ENCODE results near the gene IL10RB. TPM values are rescaled to one million over a fixed set of nuclear protein-coding genes. Genes with fewer than 3 reads are reported as not detected.

IL10RB gene
- total and polyA plus RNA-seq, 2 of the 13 experiments (the other 11 are each of a cell fraction or from before 2014, with no cell fraction given): 17.4 to 18.2 TPM

DNA sequence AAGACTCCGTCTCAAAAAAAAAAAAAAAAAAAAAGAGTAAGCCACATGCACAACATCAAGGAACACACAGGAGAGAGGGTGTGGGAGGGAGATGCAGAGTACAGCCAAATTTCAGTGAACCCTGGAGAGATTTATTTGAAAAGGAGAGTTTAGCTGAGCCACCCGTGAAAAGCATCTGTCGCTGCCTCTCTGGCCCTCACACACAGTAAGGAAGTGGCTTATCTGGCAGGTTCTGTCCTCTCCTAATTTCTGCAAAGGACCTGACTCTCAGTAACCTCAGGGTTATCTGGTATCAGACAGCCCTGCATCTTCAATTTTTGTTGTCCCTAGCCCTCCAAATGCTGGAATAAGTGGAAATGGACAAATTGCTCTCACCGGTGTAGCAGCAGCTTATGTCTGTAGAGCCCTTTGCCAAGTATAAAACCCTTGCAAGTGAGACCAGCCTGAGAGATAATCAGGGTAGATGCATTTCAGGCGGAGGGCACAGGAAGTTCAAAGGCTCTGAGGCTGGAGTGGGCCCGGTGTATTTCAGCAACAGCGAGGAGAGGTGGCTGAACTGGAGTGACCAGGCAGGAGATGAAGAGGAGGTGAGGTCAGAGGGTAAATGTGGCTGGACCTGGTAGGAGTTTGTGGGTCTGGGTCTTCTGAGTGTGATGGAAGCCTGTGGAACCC lies 16.7 kb upstream of the IL10RB start:
- FAIRE-seq: no peak
- no TSS peak for BruUV-seq (replicated peaks)
- no peak overlapping the region for H3K27ac ChIP-seq (ENCODE audit: extremely low read length, insufficient read depth, low read length)
- H3K36me3 ChIP-seq (replicated peaks in 1 of 2; ENCODE audit: control insufficient read depth in 1 of 2, insufficient read depth in 2 of 2, low read length in 2 of 2): peaks cover 6 to 76% of the 10 kb centered on the region in 2 experiments
- no peak for ATAC-seq
- H3K27me3 ChIP-seq (ENCODE audit: control insufficient read depth in 1 of 2, insufficient read depth in 2 of 2, low read length in 2 of 2): no peaks in the 10 kb centered on the region
- H3K9ac ChIP-seq (ENCODE audit: insufficient read depth, low read depth, low read length): no peak overlapping the region
- ChIA-PET CTCF (ENCODE audit: low intra/inter-chr PET ratio, low total read pairs) (no interaction called here), POLR2A (no interaction called here)
- in situ Hi-C loops (cut with HindIII; ENCODE audit: extremely low pct_ligation_motif_present, low pct_unique_long_range_greater_than_20kb) (no loop called here), intact Hi-C loops (cut with micrococcal nuclease; ENCODE audit: unreplicated experiment) (no loop called here)
- 93% methylated on average over 7 of the region's 7 CpGs for WGBS (ENCODE audit: low lambda C conversion rate)
- no peaks in the 10 kb centered on the region for H3K79me2 ChIP-seq (ENCODE audit: insufficient read depth, low read length)
- no peaks in the 10 kb centered on the region for H4K20me1 ChIP-seq (ENCODE audit: insufficient read depth, low read length)
- no peak overlapping the region for H3K4me3 ChIP-seq (replicated peaks in 1 of 3; ENCODE audit: insufficient read depth in 1 of 3, low read depth in 2 of 3, low read length in 3 of 3)
- DNase-seq (ENCODE audit: low spot score): no peak
- no peak overlapping the region for H3K4me2 ChIP-seq (ENCODE audit: low read depth, low read length)
- no peak overlapping the region for H2AFZ ChIP-seq (ENCODE audit: low read length)
- TF ChIP-seq POLR2G (IDR thresholded peaks at IDR 0.05; ENCODE audit: low read depth, low read length) (no peak), PRPF4 (IDR thresholded peaks at IDR 0.05; ENCODE audit: low read depth, low read length, poor library complexity, severe bottlenecking) (no peak), ZNF121 (CRISPR knock-in tag; IDR thresholded peaks at IDR 0.05) (no peak), RAD21 (CRISPR knock-in tag; IDR thresholded peaks at IDR 0.05) (no peak), NR2F6 (IDR thresholded peaks at IDR 0.05) (no peak), NR2F6 (CRISPR knock-in tag; IDR thresholded peaks at IDR 0.05) (no peak), ZNF17 (CRISPR knock-in tag; IDR thresholded peaks at IDR 0.05) (no peak), REPIN1 (CRISPR knock-in tag; IDR thresholded peaks at IDR 0.05; ENCODE audit: borderline replicate concordance, low read depth) (no peak), ZNF337 (CRISPR knock-in tag; IDR thresholded peaks at IDR 0.05; ENCODE audit: borderline replicate concordance, low read depth) (no peak), HES4 (CRISPR knock-in tag; IDR thresholded peaks at IDR 0.05; ENCODE audit: borderline replicate concordance) (no peak), ZBTB7B (CRISPR knock-in tag; IDR thresholded peaks at IDR 0.05) (no peak), SRSF1 (optimal IDR thresholded peaks at IDR 0.05; ENCODE audit: low read depth, low read length) (no peak)
- TF ChIP-seq, protein P1, sequence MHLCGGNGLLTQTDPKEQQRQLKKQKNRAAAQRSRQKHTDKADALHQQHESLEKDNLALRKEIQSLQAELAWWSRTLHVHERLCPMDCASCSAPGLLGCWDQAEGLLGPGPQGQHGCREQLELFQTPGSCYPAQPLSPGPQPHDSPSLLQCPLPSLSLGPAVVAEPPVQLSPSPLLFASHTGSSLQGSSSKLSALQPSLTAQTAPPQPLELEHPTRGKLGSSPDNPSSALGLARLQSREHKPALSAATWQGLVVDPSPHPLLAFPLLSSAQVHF (CRISPR knock-in tag; IDR thresholded peaks at IDR 0.05): no peak
- TF ChIP-seq, protein P2, sequence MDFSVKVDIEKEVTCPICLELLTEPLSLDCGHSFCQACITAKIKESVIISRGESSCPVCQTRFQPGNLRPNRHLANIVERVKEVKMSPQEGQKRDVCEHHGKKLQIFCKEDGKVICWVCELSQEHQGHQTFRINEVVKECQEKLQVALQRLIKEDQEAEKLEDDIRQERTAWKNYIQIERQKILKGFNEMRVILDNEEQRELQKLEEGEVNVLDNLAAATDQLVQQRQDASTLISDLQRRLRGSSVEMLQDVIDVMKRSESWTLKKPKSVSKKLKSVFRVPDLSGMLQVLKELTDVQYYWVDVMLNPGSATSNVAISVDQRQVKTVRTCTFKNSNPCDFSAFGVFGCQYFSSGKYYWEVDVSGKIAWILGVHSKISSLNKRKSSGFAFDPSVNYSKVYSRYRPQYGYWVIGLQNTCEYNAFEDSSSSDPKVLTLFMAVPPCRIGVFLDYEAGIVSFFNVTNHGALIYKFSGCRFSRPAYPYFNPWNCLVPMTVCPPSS (IDR thresholded peaks at IDR 0.05): no peak
- TF ChIP-seq, protein P3, sequence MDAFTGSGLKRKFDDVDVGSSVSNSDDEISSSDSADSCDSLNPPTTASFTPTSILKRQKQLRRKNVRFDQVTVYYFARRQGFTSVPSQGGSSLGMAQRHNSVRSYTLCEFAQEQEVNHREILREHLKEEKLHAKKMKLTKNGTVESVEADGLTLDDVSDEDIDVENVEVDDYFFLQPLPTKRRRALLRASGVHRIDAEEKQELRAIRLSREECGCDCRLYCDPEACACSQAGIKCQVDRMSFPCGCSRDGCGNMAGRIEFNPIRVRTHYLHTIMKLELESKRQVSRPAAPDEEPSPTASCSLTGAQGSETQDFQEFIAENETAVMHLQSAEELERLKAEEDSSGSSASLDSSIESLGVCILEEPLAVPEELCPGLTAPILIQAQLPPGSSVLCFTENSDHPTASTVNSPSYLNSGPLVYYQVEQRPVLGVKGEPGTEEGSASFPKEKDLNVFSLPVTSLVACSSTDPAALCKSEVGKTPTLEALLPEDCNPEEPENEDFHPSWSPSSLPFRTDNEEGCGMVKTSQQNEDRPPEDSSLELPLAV (CRISPR knock-in tag; conservative IDR thresholded peaks at IDR 0.05; ENCODE audit: low read depth): no peak
- TF ChIP-seq, protein P4, sequence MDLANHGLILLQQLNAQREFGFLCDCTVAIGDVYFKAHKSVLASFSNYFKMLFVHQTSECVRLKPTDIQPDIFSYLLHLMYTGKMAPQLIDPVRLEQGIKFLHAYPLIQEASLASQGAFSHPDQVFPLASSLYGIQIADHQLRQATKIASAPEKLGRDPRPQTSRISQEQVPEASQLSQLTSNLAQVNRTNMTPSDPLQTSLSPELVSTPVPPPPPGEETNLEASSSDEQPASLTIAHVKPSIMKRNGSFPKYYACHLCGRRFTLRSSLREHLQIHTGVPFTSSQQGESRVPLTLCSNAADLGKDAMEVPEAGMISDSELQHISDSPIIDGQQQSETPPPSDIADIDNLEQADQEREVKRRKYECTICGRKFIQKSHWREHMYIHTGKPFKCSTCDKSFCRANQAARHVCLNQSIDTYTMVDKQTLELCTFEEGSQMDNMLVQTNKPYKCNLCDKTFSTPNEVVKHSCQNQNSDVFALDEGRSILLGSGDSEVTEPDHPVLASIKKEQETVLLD (CRISPR knock-in tag; IDR thresholded peaks at IDR 0.05; ENCODE audit: low read depth): no peak
- TF ChIP-seq, protein P5, sequence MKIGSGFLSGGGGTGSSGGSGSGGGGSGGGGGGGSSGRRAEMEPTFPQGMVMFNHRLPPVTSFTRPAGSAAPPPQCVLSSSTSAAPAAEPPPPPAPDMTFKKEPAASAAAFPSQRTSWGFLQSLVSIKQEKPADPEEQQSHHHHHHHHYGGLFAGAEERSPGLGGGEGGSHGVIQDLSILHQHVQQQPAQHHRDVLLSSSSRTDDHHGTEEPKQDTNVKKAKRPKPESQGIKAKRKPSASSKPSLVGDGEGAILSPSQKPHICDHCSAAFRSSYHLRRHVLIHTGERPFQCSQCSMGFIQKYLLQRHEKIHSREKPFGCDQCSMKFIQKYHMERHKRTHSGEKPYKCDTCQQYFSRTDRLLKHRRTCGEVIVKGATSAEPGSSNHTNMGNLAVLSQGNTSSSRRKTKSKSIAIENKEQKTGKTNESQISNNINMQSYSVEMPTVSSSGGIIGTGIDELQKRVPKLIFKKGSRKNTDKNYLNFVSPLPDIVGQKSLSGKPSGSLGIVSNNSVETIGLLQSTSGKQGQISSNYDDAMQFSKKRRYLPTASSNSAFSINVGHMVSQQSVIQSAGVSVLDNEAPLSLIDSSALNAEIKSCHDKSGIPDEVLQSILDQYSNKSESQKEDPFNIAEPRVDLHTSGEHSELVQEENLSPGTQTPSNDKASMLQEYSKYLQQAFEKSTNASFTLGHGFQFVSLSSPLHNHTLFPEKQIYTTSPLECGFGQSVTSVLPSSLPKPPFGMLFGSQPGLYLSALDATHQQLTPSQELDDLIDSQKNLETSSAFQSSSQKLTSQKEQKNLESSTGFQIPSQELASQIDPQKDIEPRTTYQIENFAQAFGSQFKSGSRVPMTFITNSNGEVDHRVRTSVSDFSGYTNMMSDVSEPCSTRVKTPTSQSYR (CRISPR knock-in tag; IDR thresholded peaks at IDR 0.05; ENCODE audit: borderline replicate concordance): no peak
- no peaks in the 10 kb centered on the region for H3K9me3 ChIP-seq (ENCODE audit: low read length)
- H3K4me1 ChIP-seq (ENCODE audit: insufficient read depth, low read length): peaks cover 17% of the 10 kb centered on the region
